IMR-90 (cell line): ENCODE measurements around the gene FMNL1. TPM values are rescaled to one million over a fixed set of nuclear protein-coding genes. Genes with fewer than 3 reads are reported as not detected.

Source experiments
- ATAC-seq: fragments of 200-7000 bp; cut with Tn5 transposase; 2 replicates; pipeline ENCODE4 v1.9.1; 2020; ENCODE audit warnings: low read depth, mild to moderate bottlenecking, moderate library complexity
- BruUV-seq: library from RNA; stranded (reverse); fragments of 400-500 nt; replicated peaks from 2 replicates; lab custom pipeline; 2021; lab: Mats Ljungman, UMichigan
- CTCF ChIA-PET: fragments of 300-600 bp; formaldehyde crosslinking; extraction: SDS; loops from one replicate; lab custom pipeline; 2021; ENCODE audit warnings: antibody characterized with exemption; lab: Yijun Ruan, JAX
- POLR2A ChIA-PET: fragments of 300-600 bp; sonication (Branson Sonifier 250); formaldehyde crosslinking; loops from one replicate; lab custom pipeline; 2022; ENCODE audit warnings: antibody characterized with exemption; ENCODE audit not compliant: unreplicated experiment; lab: Charles Lee
- DNase-seq: peaks from one replicate; pipeline ENCODE4 v3.0.0; 2013
- H2AFZ ChIP-seq: replicated peaks from 2 replicates; pipeline ENCODE3; 2013; ENCODE audit warnings: low read length, mild to moderate bottlenecking; ENCODE audit not compliant: poor library complexity
- H2AK5ac ChIP-seq: 2 replicates; pipeline ENCODE4 v1.6.1; 2013; ENCODE audit warnings: low read depth, low read length, inconsistent platforms
- H2AK9ac ChIP-seq: replicated peaks from 2 replicates; pipeline ENCODE3; 2013; ENCODE audit warnings: mild to moderate bottlenecking, low read depth, low read length, moderate library complexity; ENCODE audit not compliant: poor library complexity
- H2BK120ac ChIP-seq: 2 replicates; pipeline ENCODE4 v1.6.1; 2013; ENCODE audit warnings: low read depth, low read length, inconsistent platforms
- H2BK15ac ChIP-seq: 3 replicates; pipeline ENCODE4 v1.6.1; 2013; ENCODE audit warnings: low read depth, low read length, inconsistent platforms
- H2BK20ac ChIP-seq: 2 replicates; pipeline ENCODE4 v1.6.1; 2013; ENCODE audit warnings: low read depth, mild to moderate bottlenecking, inconsistent platforms, low read length, moderate library complexity
- H2BK5ac ChIP-seq: 2 replicates; pipeline ENCODE4 v1.6.1; 2013; ENCODE audit warnings: mild to moderate bottlenecking, low read depth, low read length, inconsistent platforms; ENCODE audit not compliant: poor library complexity, severe bottlenecking
- H3K14ac ChIP-seq: replicated peaks from 2 replicates; pipeline ENCODE4 v1.6.1; 2013; ENCODE audit warnings: low read depth, low read length, inconsistent platforms
- H3K18ac ChIP-seq: 2 replicates; pipeline ENCODE4 v1.6.1; 2013; ENCODE audit warnings: low read depth, low read length, control low read depth
- H3K23ac ChIP-seq: 2 replicates; pipeline ENCODE4 v1.6.1; 2013; ENCODE audit warnings: low read depth, low read length, inconsistent platforms
- H3K27ac ChIP-seq: 2 replicates; pipeline ENCODE4 v1.5.1; 2013; ENCODE audit warnings: mild to moderate bottlenecking, control low read depth, low read length; ENCODE audit not compliant: insufficient read depth
- H3K27me3 ChIP-seq: 2 replicates; pipeline ENCODE4 v1.6.1; 2013; ENCODE audit warnings: low read length; ENCODE audit not compliant: control insufficient read depth, insufficient read depth
- H3K36me3 ChIP-seq: 2 replicates; pipeline ENCODE4 v1.6.1; 2013; ENCODE audit warnings: low read length, mixed read lengths; ENCODE audit not compliant: control insufficient read depth, insufficient read depth
- H3K4ac ChIP-seq: 2 replicates; pipeline ENCODE4 v1.6.1; 2013; ENCODE audit warnings: low read depth, low read length, inconsistent platforms
- H3K4me1 ChIP-seq: 2 replicates; pipeline ENCODE4 v1.6.1; 2013; ENCODE audit warnings: low read length, mixed read lengths; ENCODE audit not compliant: control insufficient read depth, insufficient read depth
- H3K4me2 ChIP-seq: 2 replicates; pipeline ENCODE4 v1.6.1; 2013; ENCODE audit warnings: low read depth, mild to moderate bottlenecking, control low read depth, low read length, moderate library complexity
- H3K4me3 ChIP-seq: 2 replicates; pipeline ENCODE4 v1.5.1; 2013; ENCODE audit warnings: low read depth, mild to moderate bottlenecking, control low read depth, low read length, moderate library complexity; ENCODE audit not compliant: insufficient read depth
- H3K56ac ChIP-seq: 2 replicates; pipeline ENCODE4 v1.6.1; 2013; ENCODE audit warnings: low read length, inconsistent platforms; ENCODE audit not compliant: insufficient read depth; ENCODE audit errors: extremely low read depth
- H3K79me1 ChIP-seq, 2 experiments: 2 replicates each; pipeline ENCODE4 v1.6.1; 2013; ENCODE audit warnings: low read length in 2 of 2, inconsistent platforms in 1 of 2, low read depth in 1 of 2
- H3K9ac ChIP-seq: 2 replicates; pipeline ENCODE4 v1.6.1; 2013; ENCODE audit warnings: low read depth, low read length, control low read depth
- H3K9me1 ChIP-seq: 2 replicates; pipeline ENCODE4 v1.6.1; 2013; ENCODE audit warnings: low read length, inconsistent platforms; ENCODE audit not compliant: insufficient read depth
- H3K9me3 ChIP-seq: 2 replicates; pipeline ENCODE4 v1.6.1; 2013; ENCODE audit warnings: low read length; ENCODE audit not compliant: control insufficient read depth, insufficient read depth
- H4K20me1 ChIP-seq: 2 replicates; pipeline ENCODE4 v1.6.1; 2013; ENCODE audit warnings: low read length, inconsistent platforms; ENCODE audit not compliant: insufficient read depth
- H4K5ac ChIP-seq: 2 replicates; pipeline ENCODE4 v1.6.1; 2013; ENCODE audit warnings: mild to moderate bottlenecking, low read depth, low read length, control low read depth
- H4K8ac ChIP-seq, 2 experiments: 2 replicates each; pipeline ENCODE4 v1.6.1; 2013; ENCODE audit warnings: low read depth in 2 of 2, low read length in 2 of 2, control low read depth in 1 of 2, inconsistent platforms in 1 of 2
- H4K91ac ChIP-seq: 2 replicates; pipeline ENCODE4 v1.6.1; 2013; ENCODE audit warnings: low read depth, low read length, inconsistent platforms; ENCODE audit not compliant: insufficient read depth
- BHLHE40 ChIP-seq: fragments of 150-350 bp; IDR thresholded peaks from 2 replicates; pipeline ENCODE4 v1.6.1; 2016; ENCODE audit warnings: mild to moderate bottlenecking, low read depth, low read length
- CEBPB ChIP-seq: IDR thresholded peaks from 2 replicates; pipeline ENCODE4 v1.6.1; 2012; ENCODE audit warnings: low read depth, low read length, improper control_type of control experiment
- CHD1 ChIP-seq: IDR thresholded peaks from 2 replicates; pipeline ENCODE4 v1.6.1; 2012; ENCODE audit warnings: low read depth, low read length, improper control_type of control experiment
- CTCF ChIP-seq: conservative IDR thresholded peaks from 2 replicates; pipeline ENCODE4 v1.5.1; 2012; ENCODE audit warnings: mild to moderate bottlenecking, low read depth, low read length, improper control_type of control experiment
- ELK1 ChIP-seq: fragments of 150-350 bp; IDR thresholded peaks from 2 replicates; pipeline ENCODE4 v1.6.1; 2016; ENCODE audit warnings: low read depth, mild to moderate bottlenecking, low read length, moderate library complexity, borderline replicate concordance
- FOS ChIP-seq: fragments of 150-350 bp; IDR thresholded peaks from 2 replicates; pipeline ENCODE4 v1.6.1; 2016; ENCODE audit warnings: low read depth, low read length
- MAFK ChIP-seq: IDR thresholded peaks from 2 replicates; pipeline ENCODE4 v1.6.1; 2012; ENCODE audit warnings: low read depth, low read length, improper control_type of control experiment
- MAZ ChIP-seq: IDR thresholded peaks from 2 replicates; pipeline ENCODE4 v1.6.1; 2012; ENCODE audit warnings: low read depth, mild to moderate bottlenecking, low read length, improper control_type of control experiment, moderate library complexity, borderline replicate concordance
- MXI1 ChIP-seq: IDR thresholded peaks from 2 replicates; pipeline ENCODE4 v1.6.1; 2012; ENCODE audit warnings: low read depth, mild to moderate bottlenecking, low read length, moderate library complexity, borderline replicate concordance
- NFE2L2 ChIP-seq: fragments of 150-350 bp; IDR thresholded peaks from 2 replicates; pipeline ENCODE4 v1.6.1; 2016; ENCODE audit warnings: low read depth, mild to moderate bottlenecking, low read length
- POLR2A ChIP-seq: IDR thresholded peaks from 2 replicates; pipeline ENCODE4 v1.6.1; 2012; ENCODE audit warnings: mild to moderate bottlenecking, low read depth, low read length
- RAD21 ChIP-seq: IDR thresholded peaks from 2 replicates; pipeline ENCODE4 v1.6.1; 2012; ENCODE audit warnings: low read length, improper control_type of control experiment
- RCOR1 ChIP-seq: IDR thresholded peaks from 2 replicates; pipeline ENCODE4 v1.6.1; 2012; ENCODE audit warnings: mild to moderate bottlenecking, low read length, improper control_type of control experiment; ENCODE audit not compliant: insufficient replicate concordance
- RFX5 ChIP-seq: IDR thresholded peaks from 2 replicates; pipeline ENCODE4 v1.8.0; 2012; ENCODE audit warnings: low read depth, mild to moderate bottlenecking, low read length, moderate library complexity
- SMC3 ChIP-seq: fragments of 150-350 bp; IDR thresholded peaks from 2 replicates; pipeline ENCODE4 v1.6.1; 2016; ENCODE audit warnings: low read depth, mild to moderate bottlenecking, antibody characterized with exemption, low read length, moderate library complexity
- USF2 ChIP-seq: fragments of 150-350 bp; IDR thresholded peaks from 2 replicates; pipeline ENCODE4 v1.6.1; 2017; ENCODE audit warnings: mild to moderate bottlenecking, antibody characterized with exemption, low read length, low read depth
- WGBS, 2 experiments: methylation state at CpG; one replicate each; pipeline versions ENCODE4 v1.1.5 to v1.1.7; 2013; ENCODE audit warnings: missing lambda C conversion rate in 2 of 2; ENCODE audit not compliant: insufficient read length in 1 of 2; ENCODE audit errors: extremely low coverage in 2 of 2; 5-methylcytosine and 5-hydroxymethylcytosine counted together
- dilution Hi-C: fragments of 300-500 bp; cut with HindIII; formaldehyde crosslinking; loops from one replicate; pipeline ENCODE4 v1.14.3; 2018; ENCODE audit warnings: low sequenced_read_pairs; ENCODE audit not compliant: unreplicated experiment
- in situ Hi-C: fragments of 300-500 bp; cut with MboI; formaldehyde crosslinking; loops from 3 replicates; pipeline ENCODE4 v1.14.3; 2019; ENCODE audit warnings: low sequenced_read_pairs, inconsistent platforms, mixed read lengths
- intact Hi-C: fragments of 100-400 bp; cut with micrococcal nuclease; formaldehyde crosslinking; loops from 2 replicates; pipeline ENCODE4 v1.10.0; 2022
- polyA plus RNA-seq, 3 experiments: library from polyadenylated mRNA; depleted of rRNA; stranded (reverse); fragments of >200 nt; gene quantifications; 2 replicates each; pipeline ENCODE4 v1.2.3, GENCODE V29; 2012; ENCODE audit warnings: low replicate concordance in 1 of 3
- total RNA-seq: library from RNA; depleted of rRNA; stranded (reverse); fragments of >200 nt; gene quantifications from 2 replicates; pipeline ENCODE4 v1.2.3, GENCODE V29; 2012

Gene FMNL1
- total and polyA plus RNA-seq, 2 of the 4 experiments (the other 2 are of a cell fraction) = 0.36 to 2.3 TPM

GRCh38 chr17:45172232-45172540 lies 49.5 kb upstream of the FMNL1 start:
- in situ Hi-C loops = no loop called here
- Histone ChIP-seq H2AK5ac (peak overlapping the region; percentile 87), H2AFZ (peak overlapping the region; percentile 93), H4K8ac (peak overlapping the region; percentile 98 to 99), H4K20me1 (no peaks in the 10 kb centered on the region), H3K27ac (peak overlapping the region; percentile 71), H2BK15ac (peak overlapping the region; percentile 91; the same call in 2 of the 3 replicates), H3K9me1 (peaks cover 33% of the 10 kb centered on the region), H2BK120ac (peak overlapping the region; percentile 88), H2BK20ac (peak overlapping the region; percentile 75), H3K9ac (no peak overlapping the region), H3K79me1 (peaks cover 0 to 19% of the 10 kb centered on the region in 2 experiments; a peak in 1 of 4 replicates), H3K14ac (peak overlapping the region; percentile 87), H3K27me3 (no peaks in the 10 kb centered on the region), H3K4me1 (peaks cover 30% of the 10 kb centered on the region), H3K4ac (peak overlapping the region; percentile 96), H2BK5ac (peak overlapping the region; percentile 76), H3K56ac (no peak overlapping the region), H3K36me3 (peaks cover 4% of the 10 kb centered on the region; the same call in 1 of the 2 replicates), H4K91ac (peak overlapping the region; percentile 96), H2AK9ac (peak overlapping the region; percentile 95), H3K4me3 (no peak overlapping the region), H3K18ac (peak overlapping the region; percentile 48), H4K5ac (peak overlapping the region; percentile 83), H3K9me3 (no peaks in the 10 kb centered on the region), H3K23ac (peak overlapping the region; percentile 12; the same call in 1 of the 2 replicates), H3K4me2 (peak overlapping the region; percentile 11; the same call in 1 of the 2 replicates)
- ATAC-seq (peak; percentile 4; the same call in 1 of the 2 replicates), DNase-seq (no peak)
- dilution Hi-C loops = no loop called here
- 72% methylated on average over 3 of the region's 5 CpGs; no CpG with 5 or more reads in 1 of the 2 experiments for WGBS, 2 experiments
- ChIA-PET POLR2A (interaction anchor here (2.2 kb wide), 1 partner anchor 11 kb away, joined by 6 read pairs; the partner anchor contains the start of gene HEXIM2), CTCF (interaction anchor here (0.6 to 1.7 kb wide), 2 partner anchors 20 to 23 kb away, joined by 5 to 7 read pairs; no protein-coding TSS in a partner anchor)
- TF ChIP-seq CTCF (no peak), CEBPB (no peak), CHD1 (no peak), FOS (no peak), NFE2L2 (no peak), MAZ (no peak), ELK1 (no peak), MAFK (no peak), MXI1 (no peak), SMC3 (no peak), RFX5 (no peak), RAD21 (no peak), POLR2A (no peak), USF2 (no peak), RCOR1 (no peak), BHLHE40 (no peak)
- no TSS peak for BruUV-seq
- intact Hi-C loops = no loop called here
